SW 1271 (cell line): ENCODE measurements around the gene SLC2A9.
"Not testable (repeated sequence)": the region's sequence is repeated elsewhere in the genome, so short reads cannot be mapped to it uniquely, and the experiment has no call there.

Source experiments
- DNase-seq, 2 experiments: peaks; one replicate each; lab custom pipeline; 2025; lab: John Stamatoyannopoulos, UW

The SLC2A9 gene

DNA sequence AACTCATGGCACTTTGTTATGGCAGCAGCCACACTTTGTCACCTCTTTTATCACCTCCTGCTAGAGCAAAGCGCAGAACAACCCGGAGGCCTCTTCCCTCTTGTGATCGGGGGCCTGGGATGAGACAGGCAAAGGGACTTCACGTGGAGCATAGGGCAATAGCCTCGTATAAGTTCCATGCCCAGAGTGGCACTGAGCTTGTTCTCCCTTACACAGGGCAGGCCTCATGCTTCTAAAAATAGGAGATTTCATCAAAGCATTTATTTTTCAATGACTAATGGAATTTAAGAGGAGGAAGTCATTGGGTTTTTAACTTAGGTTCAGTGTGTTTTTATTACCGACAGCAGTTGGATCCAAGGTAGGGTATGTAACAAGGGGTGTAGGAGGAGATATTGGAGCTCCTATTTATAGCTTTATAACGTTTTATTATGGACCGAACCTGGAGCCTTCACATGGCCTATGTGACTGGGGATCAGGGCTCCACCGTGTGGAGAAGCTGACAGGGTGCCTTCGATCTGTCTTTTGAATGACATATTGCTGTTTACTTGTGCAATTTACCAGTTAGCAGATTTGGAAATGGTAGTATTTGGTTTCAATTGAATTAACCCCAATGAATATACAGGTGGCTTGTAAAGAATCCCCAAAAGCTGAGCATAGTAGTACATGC is 93.8 kb downstream of the SLC2A9 start:
- DNase-seq = no peak

- DNase-seq = no peak
Measured at GRCh38 chr4:9926586-9926985, 94.7 kb downstream of the SLC2A9 start.

DNA sequence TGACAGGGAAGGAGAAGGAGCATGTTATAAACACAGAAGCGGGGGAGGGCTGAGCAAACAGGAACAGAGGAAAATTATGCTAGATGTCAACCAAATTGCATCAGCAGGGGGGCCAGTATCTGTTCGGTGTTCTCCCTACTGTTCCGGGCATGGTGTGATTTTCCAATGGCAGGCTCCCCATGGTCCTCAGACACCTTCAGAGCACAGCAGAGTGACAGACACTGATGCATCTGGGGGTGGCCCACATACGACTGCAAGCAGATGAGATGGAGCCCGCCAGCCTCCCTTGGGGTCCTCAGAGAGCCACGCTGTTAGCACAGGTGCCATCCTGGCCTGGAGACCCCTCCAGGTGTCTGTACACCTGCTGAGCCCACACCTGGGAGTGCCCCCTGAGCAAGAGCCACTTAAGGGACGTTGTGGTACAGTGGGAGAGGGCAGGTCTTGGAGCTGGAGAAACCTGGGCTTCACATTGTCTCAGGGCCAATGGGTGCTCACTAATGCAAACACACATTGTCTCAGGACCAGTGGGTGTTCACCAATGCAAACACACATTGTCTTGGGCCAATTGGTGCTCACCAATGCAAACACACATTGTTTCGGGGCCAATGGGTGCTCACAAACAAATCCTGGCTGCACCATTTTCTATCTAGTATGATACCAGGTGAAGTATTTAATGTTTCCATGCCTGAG is 95.4 kb downstream of the SLC2A9 start:
- DNase-seq = no peak

DNA sequence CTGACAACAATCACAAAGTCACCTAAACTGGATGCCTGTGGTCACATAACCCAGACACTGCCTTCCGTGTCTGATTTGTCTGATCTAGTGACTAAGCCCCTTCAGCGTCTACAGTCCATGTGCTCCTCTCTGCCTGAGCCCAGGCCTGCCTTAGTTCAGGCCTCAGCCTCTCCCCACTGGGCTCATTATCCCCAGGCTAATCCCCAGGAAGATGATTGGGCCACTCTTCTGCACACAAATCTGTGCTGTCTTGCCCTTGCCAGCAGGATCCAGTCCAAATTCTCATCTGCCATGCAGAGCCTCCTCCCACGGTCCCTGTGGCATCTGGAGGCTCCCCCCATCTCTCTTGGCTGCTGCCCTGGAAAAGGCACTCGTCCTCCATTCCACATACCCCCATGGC is 96.5 kb downstream of the SLC2A9 start:
- DNase-seq = no peak

GRCh38 chr4:9923195-9923812 is 98.0 kb downstream of the SLC2A9 start:
- no peak for DNase-seq

GRCh38 chr4:9921326-9921725 is 100.0 kb downstream of the SLC2A9 start:
- no peak for DNase-seq

DNA sequence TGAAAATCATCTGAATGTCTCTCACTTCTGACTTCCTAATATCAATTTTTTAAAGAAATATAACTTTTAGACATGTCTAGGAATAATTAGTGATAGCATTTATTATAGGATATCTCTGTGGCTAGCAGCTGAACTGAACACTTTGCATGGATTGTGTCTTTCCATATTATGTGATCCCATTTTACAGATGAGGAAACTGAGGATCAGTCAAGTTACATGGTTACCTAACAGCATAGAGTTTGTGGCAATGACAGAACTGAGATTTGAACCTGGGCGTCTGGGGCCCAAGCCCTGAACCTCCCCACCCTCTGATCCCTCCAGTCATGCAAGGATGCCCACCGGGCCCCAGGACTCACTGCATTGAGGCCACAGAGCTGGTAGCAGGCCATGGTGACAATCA is 101.3 kb downstream of the SLC2A9 start:
- DNase-seq = no peak

GRCh38 chr4:9919047-9919446 is 102.2 kb downstream of the SLC2A9 start:
- no peak for DNase-seq

GRCh38 chr4:9918484-9918883 is 102.8 kb downstream of the SLC2A9 start:
- DNase-seq = no peak

GRCh38 chr4:9916937-9917336 is 104.4 kb downstream of the SLC2A9 start:
- DNase-seq = no peak

DNA sequence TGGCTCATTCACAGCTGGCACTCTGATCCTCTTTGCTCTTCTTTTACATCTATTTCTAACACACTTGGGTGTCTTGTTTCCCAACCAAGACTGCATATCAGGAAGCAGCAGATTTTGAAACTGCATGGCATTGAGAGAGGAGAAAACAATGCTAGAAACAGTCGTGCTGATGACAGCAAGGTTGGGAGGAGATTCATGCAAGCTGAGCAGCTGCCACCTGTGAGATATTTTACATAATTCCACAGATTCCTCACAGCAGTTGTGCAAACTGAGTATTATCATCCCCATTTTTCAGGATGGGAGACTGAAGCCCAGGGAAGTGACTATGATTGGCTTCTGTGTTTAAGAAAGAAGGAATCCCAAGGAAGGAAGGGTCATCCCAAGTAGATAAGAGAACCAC is 105.0 kb downstream of the SLC2A9 start:
- no peak for DNase-seq

- DNase-seq = no peak
Measured at GRCh38 chr4:9913846-9914245, 107.5 kb downstream of the SLC2A9 start.

- DNase-seq = no peak
Measured at GRCh38 chr4:9906996-9907395, 114.3 kb downstream of the SLC2A9 start.

DNA sequence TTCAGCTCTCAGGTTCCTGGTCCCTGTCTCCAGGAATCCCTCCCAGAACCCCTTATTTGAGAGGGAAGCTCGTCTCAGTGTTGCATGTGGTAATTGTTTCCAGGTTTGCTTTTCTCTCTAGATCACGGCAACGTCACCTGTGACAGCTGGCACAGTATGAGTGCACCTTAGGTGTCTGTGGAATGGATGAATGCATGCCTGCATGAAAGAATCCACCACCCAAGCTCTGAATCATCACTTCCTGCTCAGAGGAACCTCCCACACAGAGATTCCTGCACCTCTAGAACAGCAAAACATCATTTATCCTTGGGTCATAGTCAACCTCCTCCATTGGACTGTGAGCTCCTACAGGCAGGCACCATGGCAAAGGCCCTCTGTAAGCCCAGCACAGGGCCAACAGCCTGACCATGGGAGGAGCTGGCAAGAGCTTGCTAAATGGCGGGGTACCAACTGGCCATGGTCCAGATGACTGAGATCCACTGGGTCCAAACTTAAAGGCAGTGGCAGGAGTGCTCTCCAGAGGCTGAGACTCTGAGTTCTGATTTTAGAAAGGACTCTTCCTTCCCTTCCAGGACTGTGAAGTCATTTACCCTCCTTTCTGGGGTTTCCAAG is 116.2 kb downstream of the SLC2A9 start:
- no peak for DNase-seq

GRCh38 chr4:9903317-9903716 is 118.0 kb downstream of the SLC2A9 start:
- DNase-seq = no peak

- DNase-seq = no peak
Measured at GRCh38 chr4:9901257-9901656, 120.0 kb downstream of the SLC2A9 start.

GRCh38 chr4:9900633-9901032 is 120.7 kb downstream of the SLC2A9 start:
- not testable (repeated sequence) for DNase-seq

DNA sequence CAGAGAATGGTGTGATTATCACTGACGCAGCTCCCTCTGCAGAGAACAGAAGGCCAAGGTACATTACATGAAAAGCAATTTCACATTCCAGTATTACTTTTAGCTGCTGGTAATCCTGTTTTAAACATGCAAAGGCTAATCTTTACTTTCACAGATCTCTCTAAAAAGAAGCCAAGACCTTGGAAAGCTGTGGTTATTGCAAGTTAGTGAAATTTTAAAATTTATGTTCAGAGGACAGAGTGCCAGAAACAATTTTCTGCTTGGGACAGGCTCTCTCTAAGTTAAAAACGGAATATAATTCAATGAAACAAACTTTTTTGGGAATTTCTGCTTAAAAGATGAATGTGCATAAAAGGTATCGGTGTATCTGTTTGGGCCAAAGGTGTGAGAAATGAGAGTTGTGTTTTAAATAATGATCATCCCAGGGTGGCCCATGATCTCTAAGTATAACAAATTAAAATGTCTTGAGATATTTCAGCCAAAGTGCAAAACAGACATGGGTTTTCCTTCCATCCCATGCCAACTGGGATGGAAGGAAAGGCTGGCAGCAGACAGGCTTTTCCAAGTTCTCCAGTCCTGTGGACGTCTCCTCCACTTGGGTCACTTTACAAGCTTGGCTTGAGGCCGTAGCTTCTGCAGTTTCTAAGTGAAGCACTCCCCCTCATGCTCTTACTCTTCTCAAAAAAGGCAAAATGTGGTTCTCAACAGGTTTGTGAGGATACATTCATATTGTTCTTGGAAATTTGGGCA is 121.8 kb downstream of the SLC2A9 start:
- no peak for DNase-seq

DNA sequence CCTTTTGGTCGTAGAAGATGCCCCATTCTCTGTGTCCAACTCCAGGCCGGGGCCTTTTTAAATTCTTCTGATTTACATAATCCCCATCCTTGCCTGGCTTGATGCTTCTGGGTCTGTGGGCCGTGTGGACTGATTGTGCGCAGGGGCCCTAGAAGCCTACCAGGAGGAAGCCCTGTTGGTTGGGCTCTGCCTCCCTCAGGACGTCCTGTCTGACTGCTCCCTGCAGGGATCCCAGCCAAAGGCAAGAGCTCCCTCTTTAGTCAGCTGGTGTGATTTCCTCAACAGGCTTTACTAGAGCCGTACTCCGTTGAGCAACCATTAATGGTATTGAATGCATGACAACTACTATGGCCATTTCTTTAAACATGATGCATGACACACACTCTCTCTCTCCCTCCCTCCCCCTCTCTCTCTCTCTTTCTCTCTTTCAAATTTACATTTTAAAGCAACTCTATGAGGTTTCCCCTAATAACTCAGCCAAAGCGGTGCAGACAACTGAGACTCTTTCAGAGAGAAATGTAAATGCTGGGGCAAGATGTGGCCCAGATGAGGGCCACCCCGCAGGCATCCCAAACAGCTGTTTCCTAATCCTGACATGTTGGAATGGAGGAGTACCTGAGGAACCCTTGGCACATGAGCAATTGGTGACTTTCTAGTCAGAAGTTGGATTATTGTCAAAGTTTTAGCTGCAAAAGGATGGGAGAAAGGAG is 122.5 kb downstream of the SLC2A9 start:
- DNase-seq = peak in 1 of 2 experiments; percentile 7

- no peak for DNase-seq
Measured at GRCh38 chr4:9895333-9895705, 126.0 kb downstream of the SLC2A9 start.

DNA sequence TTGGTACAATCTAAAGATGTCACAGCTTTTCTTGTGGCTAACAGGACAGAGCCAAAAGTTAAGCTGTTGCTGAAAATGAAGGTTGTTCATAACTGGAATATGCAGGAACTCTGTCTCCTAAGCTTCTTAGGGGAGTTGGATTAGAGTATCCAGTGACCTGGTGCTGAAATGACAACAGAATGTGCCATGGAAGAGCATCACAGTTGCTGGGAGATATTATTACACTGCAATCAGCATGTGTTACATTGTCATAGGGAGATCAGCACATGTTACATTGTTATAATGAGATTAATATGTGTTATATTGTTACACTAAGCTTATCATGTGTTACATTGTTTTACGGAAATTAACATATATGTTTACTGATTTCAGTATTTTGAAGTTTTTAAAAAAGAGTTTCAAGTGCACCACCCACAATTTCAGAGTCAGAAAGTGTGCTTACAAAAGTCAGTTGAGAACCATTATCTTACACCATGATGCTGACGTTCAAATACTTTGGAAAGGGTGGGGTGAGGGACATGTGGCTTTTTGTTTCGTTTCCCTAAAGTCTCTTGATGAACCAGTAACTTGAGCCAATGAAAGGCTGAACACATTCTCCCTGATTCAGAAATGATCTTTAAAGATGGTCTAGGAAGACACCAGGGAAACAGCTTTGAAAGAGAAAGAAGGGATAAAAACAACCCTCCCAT is 126.5 kb downstream of the SLC2A9 start:
- DNase-seq = no peak
